ENCODE results near the gene VPS26B.

- TF ChIP-seq POLR2A (IDR thresholded peaks at IDR 0.05; ENCODE audit: low read depth): no peak
- no peak for TF ChIP-seq CTCF (IDR thresholded peaks at IDR 0.05)
- TF ChIP-seq EP300 (IDR thresholded peaks at IDR 0.05): no peak
These were observed 42.0 kb downstream of the VPS26B start for GRCh38 chr11:134266440-134266839.
